VCaP (cell line): ENCODE results near the gene MGAT4A.

Source experiments
- H3K27ac ChIP-seq: fragments of 450-650 bp; 2 replicates; pipeline ENCODE4 v1.5.1; 2017
- CTCF ChIP-seq: fragments of 450-650 bp; conservative IDR thresholded peaks from 2 replicates; pipeline ENCODE4 v1.5.1; 2017; ENCODE audit warnings: mild to moderate bottlenecking, moderate library complexity

Gene MGAT4A

GRCh38 chr2:98654699-98655495 lies 76.0 kb downstream of the MGAT4A start:
- no peak for TF ChIP-seq CTCF
- H3K27ac ChIP-seq, result no peak overlapping the region

GRCh38 chr2:98650998-98651397 lies 79.9 kb downstream of the MGAT4A start:
- no peak for TF ChIP-seq CTCF
- H3K27ac ChIP-seq, result no peak overlapping the region

GRCh38 chr2:98649992-98650375 lies 80.9 kb downstream of the MGAT4A start:
- H3K27ac ChIP-seq, result no peak overlapping the region

GRCh38 chr2:98649135-98649991 lies 81.6 kb downstream of the MGAT4A start:
- H3K27ac ChIP-seq, result no peak overlapping the region
- TF ChIP-seq CTCF, result peak; percentile 98

More at GRCh38 chr2:98649992-98650375, 80.9 kb downstream of the MGAT4A start:
- TF ChIP-seq CTCF, result no peak

GRCh38 chr2:98648451-98648850 lies 82.5 kb downstream of the MGAT4A start:
- TF ChIP-seq CTCF, result no peak
- no peak overlapping the region for H3K27ac ChIP-seq

- H3K27ac ChIP-seq, result no peak overlapping the region
- TF ChIP-seq CTCF, result no peak
These were observed 83.3 kb downstream of the MGAT4A start for GRCh38 chr2:98647636-98648035.

GRCh38 chr2:98643496-98644100 lies 87.3 kb downstream of the MGAT4A start:
- no peak for TF ChIP-seq CTCF

More at GRCh38 chr2:98643496-98644100, 87.3 kb downstream of the MGAT4A start:
- H3K27ac ChIP-seq, result no peak overlapping the region
